ENCODE measurements around the gene CEBPB.

- no peak for TF ChIP-seq EZH2phosphoT487 (IDR thresholded peaks at IDR 0.05; ENCODE audit: low read length)
- no peak for TF ChIP-seq CTCF (IDR thresholded peaks at IDR 0.05; ENCODE audit: low read length)
These were observed 9.3 kb upstream of the CEBPB start for GRCh38 chr20:50181344-50181743.
